ENCODE measurements around the gene EPPIN. TPM values are rescaled to one million over a fixed set of nuclear protein-coding genes. Genes with fewer than 3 reads are reported as not detected.
A peak's percentile ranks its signal among the peaks of the same experiment; 100 is the strongest.

The EPPIN gene
- total and polyA plus RNA-seq, 8 donors: not detected

DNA sequence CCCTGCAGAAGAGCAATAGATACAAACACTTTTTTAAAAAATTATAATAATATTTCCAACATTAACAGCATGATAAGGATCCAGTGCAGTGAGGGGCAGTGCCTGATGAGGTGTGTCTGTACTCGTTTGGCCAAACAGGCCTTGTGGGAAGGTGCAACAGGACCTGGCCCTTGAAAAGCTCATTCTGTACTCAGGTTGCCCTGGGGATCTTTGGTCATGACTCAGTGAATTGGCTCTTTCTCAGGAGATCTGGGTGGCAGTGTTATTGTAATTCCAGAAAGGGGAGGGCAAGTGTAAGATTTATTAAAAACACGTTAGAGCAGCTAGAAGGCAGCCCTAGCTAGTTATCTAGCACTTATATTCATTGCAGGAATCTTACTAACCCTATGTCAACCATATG, 28.9 kb downstream of the EPPIN start:
- intact Hi-C loops (cut with DNase I): no loop called here
- WGBS, 2 donors: 47 to 56% methylated on average over 2 of the region's 2 CpGs
- Histone ChIP-seq H3K36me3 (no peaks in the 10 kb centered on the region), H3K9me3 (no peaks in the 10 kb centered on the region), H3K4me1 (no peaks in the 10 kb centered on the region), H3K27ac (no peak overlapping the region), H3K27me3 (no peaks in the 10 kb centered on the region), H3K4me3 (no peak overlapping the region)
- TF ChIP-seq, protein P1, sequence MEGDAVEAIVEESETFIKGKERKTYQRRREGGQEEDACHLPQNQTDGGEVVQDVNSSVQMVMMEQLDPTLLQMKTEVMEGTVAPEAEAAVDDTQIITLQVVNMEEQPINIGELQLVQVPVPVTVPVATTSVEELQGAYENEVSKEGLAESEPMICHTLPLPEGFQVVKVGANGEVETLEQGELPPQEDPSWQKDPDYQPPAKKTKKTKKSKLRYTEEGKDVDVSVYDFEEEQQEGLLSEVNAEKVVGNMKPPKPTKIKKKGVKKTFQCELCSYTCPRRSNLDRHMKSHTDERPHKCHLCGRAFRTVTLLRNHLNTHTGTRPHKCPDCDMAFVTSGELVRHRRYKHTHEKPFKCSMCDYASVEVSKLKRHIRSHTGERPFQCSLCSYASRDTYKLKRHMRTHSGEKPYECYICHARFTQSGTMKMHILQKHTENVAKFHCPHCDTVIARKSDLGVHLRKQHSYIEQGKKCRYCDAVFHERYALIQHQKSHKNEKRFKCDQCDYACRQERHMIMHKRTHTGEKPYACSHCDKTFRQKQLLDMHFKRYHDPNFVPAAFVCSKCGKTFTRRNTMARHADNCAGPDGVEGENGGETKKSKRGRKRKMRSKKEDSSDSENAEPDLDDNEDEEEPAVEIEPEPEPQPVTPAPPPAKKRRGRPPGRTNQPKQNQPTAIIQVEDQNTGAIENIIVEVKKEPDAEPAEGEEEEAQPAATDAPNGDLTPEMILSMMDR (IDR thresholded peaks at IDR 0.05): no peak
- ATAC-seq (peak in 3 of 4 donors; percentile 32 to 49 (median 32)), FAIRE-seq (no peak), DNase-seq (no peak)

DNA sequence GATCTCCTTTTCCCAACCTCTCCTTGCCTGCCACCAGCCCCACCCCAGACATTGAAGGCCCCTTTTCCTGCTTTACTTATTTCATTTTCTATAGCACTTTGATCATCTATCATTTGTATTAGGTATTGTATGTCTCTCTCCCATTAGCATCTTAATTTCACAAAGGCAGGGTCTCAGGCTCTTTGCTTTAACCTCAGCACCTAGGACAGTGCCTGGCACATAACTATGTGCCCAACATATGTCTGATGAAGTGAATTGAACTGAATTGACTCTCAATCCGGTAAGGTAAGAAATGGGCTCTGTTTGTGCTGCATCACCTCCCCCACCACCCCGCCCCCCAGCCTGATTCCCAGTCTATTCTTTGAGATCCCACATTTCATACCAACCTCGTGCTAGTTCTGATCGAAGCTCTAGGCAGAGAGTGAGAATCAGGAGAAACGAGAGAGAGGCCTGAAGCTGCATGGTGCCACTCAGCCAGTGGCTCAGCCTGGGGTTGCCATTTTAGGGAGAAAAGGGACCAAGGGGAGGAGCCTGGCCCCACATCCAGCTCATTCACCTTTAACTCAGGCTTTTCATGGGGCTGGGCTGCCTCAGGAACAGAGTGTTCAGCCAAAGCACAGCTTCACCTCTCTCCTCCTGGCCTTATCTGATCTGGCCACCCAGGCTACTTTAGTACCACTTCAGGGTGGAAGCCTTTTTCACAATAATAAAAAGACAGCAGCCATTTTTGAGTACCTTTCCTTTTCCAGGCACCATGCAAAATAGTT, 31.9 kb downstream of the EPPIN start, which contains the start of gene SPINT3:
TSS of gene SPINT3 (minus strand) at position 476 of the 767 bp plus-strand sequence. CDS start at position 462, 14 bp downstream.
- Histone ChIP-seq H3K36me3 (no peaks in the 10 kb centered on the region), H3K4me3 (no peak within 1 kb of the TSS), H3K27ac (no peak within 1 kb of the TSS), H3K4me1 (no peaks in the 10 kb centered on the region), H3K9me3 (no peaks in the 10 kb centered on the region), H3K27me3 (no peaks in the 10 kb centered on the region)
- ATAC-seq (no peak), FAIRE-seq (no peak), DNase-seq (no peak)
- TF ChIP-seq, protein P1 (IDR thresholded peaks at IDR 0.05): no peak
- intact Hi-C loops (cut with DNase I): no loop called here
- 56 to 62% methylated on average over 5 of the region's 5 CpGs for WGBS, 2 donors

DNA sequence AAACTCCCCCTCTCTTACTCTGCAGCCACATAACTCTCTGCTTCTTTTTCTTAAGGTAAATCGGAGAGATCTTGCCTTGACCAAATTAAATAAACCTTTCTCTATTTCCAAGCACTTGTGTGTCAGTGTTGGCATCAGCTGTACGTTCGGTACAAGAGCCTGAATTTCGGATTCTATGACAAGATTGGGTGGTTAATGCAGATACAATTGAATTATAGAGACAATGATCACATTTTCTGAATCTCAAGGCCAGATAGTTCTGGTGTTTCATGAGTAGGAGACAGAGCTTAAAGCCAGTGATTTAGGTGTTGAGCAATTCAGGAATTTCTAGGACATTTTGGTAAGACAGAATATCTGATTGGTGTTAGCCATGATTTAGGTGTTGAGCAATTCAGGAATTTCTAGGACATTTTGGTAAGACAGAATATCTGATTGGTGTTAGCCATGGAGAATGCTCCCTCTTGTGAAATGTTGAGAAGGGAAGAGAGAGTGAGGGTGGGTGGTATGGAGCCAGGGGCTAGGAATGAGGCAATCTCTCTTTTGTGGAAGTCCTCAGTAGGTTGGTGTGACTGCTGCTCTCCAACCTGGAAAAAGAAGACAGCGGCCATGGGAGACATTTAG, 36.8 kb downstream of the EPPIN start:
- Histone ChIP-seq H3K27ac (no peak overlapping the region), H3K27me3 (no peaks in the 10 kb centered on the region), H3K4me3 (no peak overlapping the region), H3K9me3 (no peaks in the 10 kb centered on the region), H3K36me3 (no peaks in the 10 kb centered on the region), H3K4me1 (no peaks in the 10 kb centered on the region)
- ATAC-seq (no peak), DNase-seq (no peak), FAIRE-seq (no peak)
- TF ChIP-seq, protein P1 (IDR thresholded peaks at IDR 0.05): no peak
- intact Hi-C loops (cut with DNase I): no loop called here
- WGBS, 2 donors: 68 to 76% methylated on average over 5 of the region's 5 CpGs

DNA sequence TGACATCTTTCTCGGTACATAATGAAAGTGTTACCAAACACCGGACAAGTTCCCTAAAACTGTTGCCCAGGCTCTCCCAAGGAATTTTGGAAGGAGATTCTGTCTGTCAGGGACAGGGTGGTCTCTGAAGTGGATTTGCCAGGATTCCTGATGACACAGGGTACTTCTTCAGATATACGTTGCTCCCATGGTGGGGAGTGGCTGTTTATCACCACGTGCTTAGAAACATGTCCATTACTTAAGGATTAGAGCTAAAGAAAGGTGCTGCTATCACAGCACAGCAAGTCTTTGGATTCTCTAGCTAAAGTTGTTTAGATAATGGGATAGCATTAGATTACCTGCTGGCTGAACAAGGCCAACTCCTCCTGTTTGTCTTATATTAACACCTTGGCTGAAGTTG, 38.1 kb downstream of the EPPIN start:
- no peak overlapping the region for H3K4me3 ChIP-seq
- no peaks in the 10 kb centered on the region for H3K9me3 ChIP-seq
- ATAC-seq: no peak
- TF ChIP-seq, protein P1 (IDR thresholded peaks at IDR 0.05): no peak
- peaks cover 0 to 5% (median 0%) of the 10 kb centered on the region in 4 donors for H3K27me3 ChIP-seq
- no peaks in the 10 kb centered on the region for H3K36me3 ChIP-seq
- 52 to 56% methylated on average over 4 of the region's 4 CpGs for WGBS, 2 donors
- FAIRE-seq: no peak
- intact Hi-C loops (cut with DNase I): no loop called here
- no peak overlapping the region for H3K27ac ChIP-seq
- DNase-seq: no peak
- no peaks in the 10 kb centered on the region for H3K4me1 ChIP-seq

Measured in pancreas (tissue), 10 donors.